Glutamatergic neuron (in vitro differentiated cells): ENCODE data around the gene DDHD1. TPM values are rescaled to one million over a fixed set of nuclear protein-coding genes. Genes with fewer than 3 reads are reported as not detected.
A peak's percentile ranks its signal among the peaks of the same experiment; 100 is the strongest.

ENCODE experiments used
- DNase-seq: peaks from one replicate; pipeline ENCODE4 v3.0.0; 2022
- H3K27ac Mint-ChIP-seq: one replicate; pipeline ENCODE4 v1.8.0; 2020; ENCODE audit warnings: mild to moderate bottlenecking, mixed read lengths, inconsistent platforms; ENCODE audit not compliant: unreplicated experiment
- H3K27me3 Mint-ChIP-seq: one replicate; pipeline ENCODE4 v1.8.0; 2020; ENCODE audit warnings: mild to moderate bottlenecking, moderate library complexity, mixed read lengths, inconsistent platforms; ENCODE audit not compliant: unreplicated experiment
- H3K36me3 Mint-ChIP-seq: one replicate; pipeline ENCODE4 v1.8.0; 2020; ENCODE audit warnings: mild to moderate bottlenecking, mixed read lengths, inconsistent platforms; ENCODE audit not compliant: unreplicated experiment
- H3K4me1 Mint-ChIP-seq: one replicate; pipeline ENCODE4 v1.8.0; 2020; ENCODE audit warnings: mild to moderate bottlenecking, low read depth, mixed read lengths, inconsistent platforms; ENCODE audit not compliant: unreplicated experiment
- H3K4me3 Mint-ChIP-seq: one replicate; pipeline ENCODE4 v1.8.0; 2020; ENCODE audit warnings: mild to moderate bottlenecking, mixed read lengths, inconsistent platforms; ENCODE audit not compliant: unreplicated experiment
- H3K9me3 Mint-ChIP-seq: one replicate; pipeline ENCODE4 v1.8.0; 2020; ENCODE audit warnings: mild to moderate bottlenecking, moderate library complexity, mixed read lengths, inconsistent platforms; ENCODE audit not compliant: unreplicated experiment
- CTCF ChIP-seq: fragments of 200-600 bp; sonication (generic); IDR thresholded peaks from one replicate; pipeline ENCODE4 v1.5.0; 2021; ENCODE audit not compliant: partially characterized antibody, unreplicated experiment
- total RNA-seq: library from RNA; stranded (reverse); fragmentation: NEBNext Ultra II Directional; extraction: Animal tissue kit (Norgen Biotek cat#: 25700); gene quantifications from one replicate; pipeline ENCODE4 v1.2.1, GENCODE V29; 2021; ENCODE audit not compliant: unreplicated experiment

The DDHD1 gene
- total RNA-seq, 1 donor from 2014 or later = 38.1 TPM

GRCh38 chr14:53167602-53168328, 14.6 kb upstream of the DDHD1 start:
- H3K36me3 Mint-ChIP-seq = no peaks in the 10 kb centered on the region
- H3K27me3 Mint-ChIP-seq = no peaks in the 10 kb centered on the region
- H3K9me3 Mint-ChIP-seq = no peaks in the 10 kb centered on the region
- no peaks in the 10 kb centered on the region for H3K4me1 Mint-ChIP-seq
- no peak for TF ChIP-seq CTCF
- H3K4me3 Mint-ChIP-seq = no peak overlapping the region
- DNase-seq = no peak
- H3K27ac Mint-ChIP-seq = no peak overlapping the region

DNA sequence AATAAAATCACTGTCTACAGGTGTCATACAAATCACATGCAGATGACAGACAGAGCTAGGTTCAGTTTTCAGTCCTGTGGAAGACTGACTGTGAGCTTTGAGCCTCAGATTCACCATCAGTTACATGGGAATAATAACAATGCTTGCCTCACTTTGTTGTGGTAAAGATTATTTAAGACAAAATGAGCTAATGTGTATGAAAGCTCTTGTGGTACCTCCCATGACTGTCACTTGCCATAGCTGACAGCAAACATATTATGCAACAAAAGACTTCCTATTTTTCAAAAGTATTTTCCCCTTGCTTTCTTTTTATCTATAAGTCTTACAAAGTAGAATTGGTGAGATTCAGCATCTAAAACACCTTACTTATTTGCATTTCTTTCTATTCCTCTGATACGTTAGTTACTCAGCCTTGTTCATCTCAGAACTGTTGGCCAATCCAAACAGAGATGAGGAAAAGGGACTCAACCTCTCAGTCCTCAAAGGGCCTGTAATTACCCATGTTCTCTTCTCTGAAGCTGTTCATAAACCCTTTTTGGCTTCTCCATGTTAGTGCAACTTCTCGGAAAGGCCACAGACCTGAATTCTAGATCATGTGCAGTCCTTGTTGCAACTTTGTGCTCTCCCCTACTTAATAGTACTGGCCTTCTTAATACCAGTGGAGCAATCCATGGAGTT, 8.8 kb upstream of the DDHD1 start:
- Mint-ChIP-seq H3K36me3 (no peaks in the 10 kb centered on the region), H3K27me3 (no peaks in the 10 kb centered on the region), H3K27ac (no peak overlapping the region), H3K4me3 (no peak overlapping the region), H3K9me3 (no peaks in the 10 kb centered on the region), H3K4me1 (no peaks in the 10 kb centered on the region)
- no peak for TF ChIP-seq CTCF
- DNase-seq = no peak

DNA sequence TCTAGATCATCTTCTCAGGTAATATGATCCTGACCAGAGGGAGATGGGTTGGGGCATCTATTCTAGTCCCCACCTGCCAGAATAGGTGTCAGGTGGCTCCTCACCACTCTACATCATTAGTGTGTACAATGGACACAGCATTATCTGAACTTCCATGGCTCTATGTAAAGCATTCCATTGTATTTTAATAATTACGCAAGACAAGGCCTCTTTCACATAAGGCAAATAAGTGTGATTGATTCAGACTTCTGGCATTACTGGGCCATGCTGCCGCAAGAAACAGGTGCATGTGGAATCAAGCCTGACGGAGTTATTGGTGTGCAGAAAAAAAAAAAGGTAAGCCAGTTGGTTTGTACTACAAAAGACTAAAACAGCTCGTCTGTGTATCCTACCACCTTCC, 3.1 kb upstream of the DDHD1 start:
- H3K4me3 Mint-ChIP-seq = no peak overlapping the region
- H3K4me1 Mint-ChIP-seq = peaks cover 3% of the 10 kb centered on the region
- peaks cover 13% of the 10 kb centered on the region for H3K27me3 Mint-ChIP-seq
- H3K9me3 Mint-ChIP-seq = peaks cover 16% of the 10 kb centered on the region
- no peak for TF ChIP-seq CTCF
- H3K36me3 Mint-ChIP-seq = peaks cover 4% of the 10 kb centered on the region
- no peak for DNase-seq
- H3K27ac Mint-ChIP-seq = no peak overlapping the region

DNA sequence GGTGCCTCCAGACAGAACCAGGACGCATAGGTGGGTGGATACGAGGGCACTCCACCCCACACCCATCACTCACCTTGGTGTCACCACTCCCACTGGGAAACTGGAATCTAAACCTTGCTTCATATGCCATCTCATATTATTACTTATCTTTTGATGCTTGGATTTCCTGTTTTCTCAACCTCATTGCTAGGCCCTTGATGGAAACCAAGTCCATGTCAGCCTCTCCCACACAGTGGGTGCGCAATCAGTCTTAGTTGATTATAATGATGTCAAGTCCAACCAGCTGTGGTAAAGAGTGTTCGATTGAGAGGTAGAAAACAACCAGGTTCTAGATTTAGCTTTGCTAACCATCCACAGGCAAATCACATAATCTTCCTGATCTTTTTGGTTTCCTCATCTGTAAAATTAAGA, 584 bp upstream of the DDHD1 start:
- Mint-ChIP-seq H3K4me3 (peak overlapping the region; percentile 96), H3K36me3 (peaks cover 4% of the 10 kb centered on the region), H3K27ac (peak overlapping the region; percentile 97), H3K9me3 (peaks cover 16% of the 10 kb centered on the region), H3K27me3 (peaks cover 14% of the 10 kb centered on the region), H3K4me1 (peaks cover 13% of the 10 kb centered on the region)
- DNase-seq = no peak
- TF ChIP-seq CTCF = no peak
